OCI-LY7 (cell line): ENCODE results near the gene LARP1. TPM values are rescaled to one million over a fixed set of nuclear protein-coding genes. Genes with fewer than 3 reads are reported as not detected.
"Not testable (repeated sequence)": the region's sequence is repeated elsewhere in the genome, so short reads cannot be mapped to it uniquely, and the experiment has no call there.

Source experiments
- BruUV-seq: library from RNA; stranded (reverse); fragments of 400-500 nt; replicated peaks from 2 replicates; lab custom pipeline; 2021; lab: Mats Ljungman, UMichigan
- CTCF ChIA-PET: fragments of 300-600 bp; sonication (Branson Sonifier 250); formaldehyde crosslinking; loops from one replicate; lab custom pipeline; 2022; ENCODE audit warnings: antibody characterized with exemption; ENCODE audit not compliant: unreplicated experiment; lab: Charles Lee
- POLR2A ChIA-PET: fragments of 300-600 bp; sonication (Branson Sonifier 250); formaldehyde crosslinking; loops from one replicate; lab custom pipeline; 2022; ENCODE audit warnings: antibody characterized with exemption; lab: Charles Lee
- DNase-seq: peaks from one replicate; pipeline ENCODE4 v3.0.0-alpha.2; 2015; ENCODE audit warnings: low spot score
- H2AFZ ChIP-seq: fragments of 200-600 bp; sonication (generic), shearing (Covaris generic); 2 replicates; pipeline ENCODE4 v1.6.1; 2014; ENCODE audit warnings: mild to moderate bottlenecking, antibody characterized with exemption, low read length, moderate library complexity
- H3K27ac ChIP-seq: fragments of 200-600 bp; sonication (generic); 2 replicates; pipeline ENCODE4 v1.5.1; 2014; ENCODE audit warnings: mixed run types, low read depth, mild to moderate bottlenecking, moderate library complexity, low read length, inconsistent platforms; ENCODE audit not compliant: poor library complexity, severe bottlenecking
- H3K36me3 ChIP-seq: fragments of 200-600 bp; sonication (generic); 2 replicates; pipeline ENCODE4 v1.6.1; 2014; ENCODE audit warnings: mild to moderate bottlenecking, antibody characterized with exemption, low read length, moderate library complexity, mixed read lengths; ENCODE audit not compliant: insufficient read depth
- H3K4me1 ChIP-seq: fragments of 200-600 bp; sonication (generic); 2 replicates; pipeline ENCODE4 v1.5.1; 2014; ENCODE audit warnings: mild to moderate bottlenecking, low read length; ENCODE audit not compliant: insufficient read depth, poor library complexity, severe bottlenecking
- H3K4me2 ChIP-seq: fragments of 200-600 bp; sonication (generic); 2 replicates; pipeline ENCODE4 v1.6.1; 2014; ENCODE audit warnings: mild to moderate bottlenecking, low read length
- H3K4me3 ChIP-seq: fragments of 200-600 bp; sonication (generic); 2 replicates; pipeline ENCODE4 v1.5.1; 2014; ENCODE audit warnings: mild to moderate bottlenecking, low read depth, low read length; ENCODE audit not compliant: poor library complexity, severe bottlenecking
- H3K79me2 ChIP-seq: fragments of 200-600 bp; sonication (generic); 2 replicates; pipeline ENCODE4 v1.6.1; 2016; ENCODE audit warnings: low read depth, mild to moderate bottlenecking, low read length, moderate library complexity, mixed read lengths; ENCODE audit not compliant: insufficient read depth
- H3K9me2 ChIP-seq: fragments of 200-600 bp; sonication (generic); 2 replicates; pipeline ENCODE4 v1.6.1; 2016; ENCODE audit warnings: mild to moderate bottlenecking, low read length, mixed read lengths; ENCODE audit not compliant: insufficient read depth
- H3K9me3 ChIP-seq: fragments of 200-600 bp; sonication (generic); 2 replicates; pipeline ENCODE4 v1.6.1; 2014; ENCODE audit warnings: mild to moderate bottlenecking, mixed run types, low read length, mixed read lengths
- H4K20me1 ChIP-seq: fragments of 200-600 bp; sonication (generic); 2 replicates; pipeline ENCODE4 v1.6.1; 2014; ENCODE audit warnings: mild to moderate bottlenecking, antibody characterized with exemption, low read length, moderate library complexity, mixed read lengths; ENCODE audit not compliant: insufficient read depth
- EZH2phosphoT487 ChIP-seq: fragments of 200-600 bp; sonication (generic); IDR thresholded peaks from 2 replicates; pipeline ENCODE4 v1.6.1; 2018; ENCODE audit warnings: low read depth, borderline replicate concordance, mild to moderate bottlenecking, mixed run types, antibody characterized with exemption, low read length, moderate library complexity, mixed read lengths
- intact Hi-C: fragments of 100-400 bp; cut with micrococcal nuclease; formaldehyde crosslinking; loops from one replicate; pipeline ENCODE4 v1.10.0; 2022; ENCODE audit not compliant: unreplicated experiment
- total RNA-seq, 2 experiments: library from RNA; depleted of rRNA in 1 of 2; stranded (reverse); fragments of >200 nt in 1 of 2; shearing (Covaris generic) in 1 of 2; gene quantifications; 2 replicates each; pipeline ENCODE4 v1.2.3, GENCODE V29; 2014 to 2022
- TF ChIP-seq, protein P1 (sequence below): fragments of 200-600 bp; sonication (generic); conservative IDR thresholded peaks from 2 replicates; pipeline ENCODE4 v1.5.1; 2014; ENCODE audit warnings: mild to moderate bottlenecking, antibody characterized with exemption, low read length, moderate library complexity, mixed read lengths

Gene LARP1
- total RNA-seq, 2 experiments from 2014 or later = 71.1 to 274 TPM

DNA sequence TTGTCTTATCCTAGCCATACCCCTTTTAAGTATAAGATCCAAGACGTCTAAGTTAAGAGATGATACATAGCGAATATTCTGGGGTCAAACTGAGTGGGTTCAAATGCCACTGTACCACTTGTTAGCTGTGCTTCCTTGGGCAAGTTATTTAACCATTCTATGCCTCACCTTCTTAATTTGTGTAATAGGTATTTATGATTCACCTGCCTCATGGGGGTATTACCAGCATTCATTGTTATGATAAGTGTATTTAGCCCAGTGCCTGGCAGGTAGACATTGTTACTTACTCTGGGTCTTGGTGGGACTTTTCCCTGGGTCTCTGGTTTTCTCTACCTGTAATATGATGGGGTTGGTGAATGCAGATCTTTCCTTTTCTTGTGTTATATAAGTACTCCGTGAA is 3.8 kb downstream of the LARP1 start:
- POLR2A ChIA-PET = interaction anchor here (0.6 to 2.9 kb wide), 4 partner anchors 9 to 108 kb away, joined by 3 to 11 read pairs (median 4); no protein-coding TSS in a partner anchor
- H3K4me1 ChIP-seq = peaks cover 55% of the 10 kb centered on the region
- CTCF ChIA-PET = no interaction called here
- no peak for DNase-seq
- intact Hi-C loops = loop anchor here (5.0 to 10.0 kb wide), 3 partner anchors 107 to 314 kb away; partner anchors contain the start of genes GEMIN5 and SAP30L
- peaks cover 62% of the 10 kb centered on the region for H4K20me1 ChIP-seq
- no peak overlapping the region for H2AFZ ChIP-seq
- peak overlapping the region; percentile 85 for H3K4me2 ChIP-seq
- peak overlapping the region; percentile 84 for H3K4me3 ChIP-seq
- TSS peak; percentile 39 for BruUV-seq
- H3K36me3 ChIP-seq = peaks cover 67% of the 10 kb centered on the region
- no peaks in the 10 kb centered on the region for H3K9me3 ChIP-seq
- H3K79me2 ChIP-seq = peaks cover 91% of the 10 kb centered on the region
- H3K9me2 ChIP-seq = no peaks in the 10 kb centered on the region
- H3K27ac ChIP-seq = no peak overlapping the region
- no peak for TF ChIP-seq EZH2phosphoT487
- TF ChIP-seq, protein P1, sequence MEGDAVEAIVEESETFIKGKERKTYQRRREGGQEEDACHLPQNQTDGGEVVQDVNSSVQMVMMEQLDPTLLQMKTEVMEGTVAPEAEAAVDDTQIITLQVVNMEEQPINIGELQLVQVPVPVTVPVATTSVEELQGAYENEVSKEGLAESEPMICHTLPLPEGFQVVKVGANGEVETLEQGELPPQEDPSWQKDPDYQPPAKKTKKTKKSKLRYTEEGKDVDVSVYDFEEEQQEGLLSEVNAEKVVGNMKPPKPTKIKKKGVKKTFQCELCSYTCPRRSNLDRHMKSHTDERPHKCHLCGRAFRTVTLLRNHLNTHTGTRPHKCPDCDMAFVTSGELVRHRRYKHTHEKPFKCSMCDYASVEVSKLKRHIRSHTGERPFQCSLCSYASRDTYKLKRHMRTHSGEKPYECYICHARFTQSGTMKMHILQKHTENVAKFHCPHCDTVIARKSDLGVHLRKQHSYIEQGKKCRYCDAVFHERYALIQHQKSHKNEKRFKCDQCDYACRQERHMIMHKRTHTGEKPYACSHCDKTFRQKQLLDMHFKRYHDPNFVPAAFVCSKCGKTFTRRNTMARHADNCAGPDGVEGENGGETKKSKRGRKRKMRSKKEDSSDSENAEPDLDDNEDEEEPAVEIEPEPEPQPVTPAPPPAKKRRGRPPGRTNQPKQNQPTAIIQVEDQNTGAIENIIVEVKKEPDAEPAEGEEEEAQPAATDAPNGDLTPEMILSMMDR = no peak

DNA sequence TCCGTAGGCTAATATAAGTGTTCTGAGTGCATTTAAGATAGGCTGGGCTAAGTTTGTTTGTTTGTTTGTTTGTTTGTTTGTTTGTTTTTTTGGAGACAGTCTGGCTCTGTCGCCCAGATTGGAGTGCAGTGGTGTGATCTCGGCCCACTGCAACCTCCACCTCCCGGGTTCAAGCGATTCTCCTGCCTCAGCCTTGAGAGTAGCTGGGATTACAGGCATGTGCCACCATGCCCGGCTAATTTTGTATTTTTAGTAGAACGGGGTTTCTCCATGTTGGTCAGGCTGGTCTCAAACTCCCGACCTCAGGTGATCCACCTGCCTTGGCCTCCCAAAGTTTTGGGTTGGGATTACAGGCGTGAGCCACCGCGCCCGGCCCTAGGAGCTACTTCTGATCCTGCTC is 4.7 kb downstream of the LARP1 start:
- H3K9me2 ChIP-seq, BruUV-seq, H3K27ac ChIP-seq, H2AFZ ChIP-seq, H3K9me3 ChIP-seq, DNase-seq, CTCF ChIA-PET: not testable (repeated sequence)
- peaks cover 69% of the 10 kb centered on the region for H3K36me3 ChIP-seq
- H3K4me1 ChIP-seq = peaks cover 52% of the 10 kb centered on the region
- peaks cover 94% of the 10 kb centered on the region for H3K79me2 ChIP-seq
- H4K20me1 ChIP-seq = peaks cover 64% of the 10 kb centered on the region
- POLR2A ChIA-PET = interaction anchor here (1.8 to 2.9 kb wide), 2 partner anchors 8 to 19 kb away, joined by 4 to 11 read pairs; no protein-coding TSS in a partner anchor
- H3K4me2 ChIP-seq = peak overlapping the region; percentile 85
- peak overlapping the region; percentile 84 for H3K4me3 ChIP-seq
- intact Hi-C loops = loop anchor here (5.0 to 10.0 kb wide), 3 partner anchors 108 to 315 kb away; partner anchors contain the start of genes GEMIN5 and SAP30L

DNA sequence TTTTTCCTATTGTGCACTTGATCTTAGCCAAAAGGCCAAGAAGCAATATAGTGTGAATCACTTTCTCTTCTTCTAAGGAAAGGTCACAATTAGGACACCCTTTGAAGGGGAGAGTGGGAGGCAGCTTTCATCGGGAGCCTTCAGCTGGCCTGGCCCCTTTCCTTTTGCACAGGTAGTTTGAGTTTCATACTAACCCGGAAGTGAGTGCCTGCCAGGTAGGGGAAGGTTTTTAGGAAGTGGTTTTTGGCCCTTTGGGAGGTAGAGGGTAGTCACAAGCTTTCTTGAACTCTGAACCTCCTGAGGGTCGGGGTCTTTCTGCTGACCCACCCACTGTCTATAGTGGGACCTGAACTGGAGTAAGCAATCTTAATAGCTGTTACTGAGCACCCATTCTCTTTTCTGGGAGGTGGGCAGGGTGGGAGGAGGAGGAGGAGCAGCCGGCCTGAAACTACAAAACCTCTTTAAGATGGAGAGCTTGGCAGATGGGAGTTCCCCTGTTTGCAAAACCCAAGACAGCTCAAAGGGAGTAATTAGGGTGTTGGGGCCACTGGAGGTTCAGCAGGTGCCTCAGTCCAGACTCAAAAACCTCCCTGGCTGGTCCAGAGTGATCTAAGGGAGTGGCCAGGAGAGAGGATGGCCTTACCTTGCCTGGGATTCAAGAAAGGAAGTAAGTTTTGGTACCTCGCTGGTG is 6.0 kb downstream of the LARP1 start:
- Histone ChIP-seq H3K36me3 (peaks cover 79% of the 10 kb centered on the region), H4K20me1 (peaks cover 74% of the 10 kb centered on the region), H3K4me2 (peak overlapping the region; percentile 85), H2AFZ (no peak overlapping the region), H3K4me1 (peaks cover 65% of the 10 kb centered on the region), H3K79me2 (peaks cover 98% of the 10 kb centered on the region), H3K4me3 (peak overlapping the region; percentile 84), H3K9me3 (no peaks in the 10 kb centered on the region), H3K27ac (peak overlapping the region; percentile 17), H3K9me2 (no peaks in the 10 kb centered on the region)
- CTCF ChIA-PET = interaction anchor here (0.6 to 0.9 kb wide), 2 partner anchors 8 to 63 kb away, joined by 3 to 4 read pairs; no protein-coding TSS in a partner anchor
- peak; percentile 38 for DNase-seq
- POLR2A ChIA-PET = interaction anchor here (0.6 to 1.4 kb wide), 3 partner anchors 8 to 36 kb away, joined by 4 to 9 read pairs (median 5); no protein-coding TSS in a partner anchor
- TF ChIP-seq, protein P1 = no peak
- TF ChIP-seq EZH2phosphoT487 = no peak
- TSS peak; percentile 13 for BruUV-seq
- intact Hi-C loops = no loop called here
